HL-60 (cell line): Measurements from ENCODE around the gene SPATS2.

Source experiments
- DNase-seq, 2 experiments: peaks; one replicate each; pipeline ENCODE4 v3.0.0-alpha.2; 2010 to 2020; ENCODE audit warnings: low read depth in 1 of 2, low spot score in 1 of 2
- H3K27ac ChIP-seq: fragments of 250-450 bp; sonication (Bioruptor Pico); replicated peaks from 2 replicates; pipeline ENCODE4 v1.5.1; 2020; ENCODE audit warnings: mild to moderate bottlenecking, moderate library complexity
- H3K27me3 ChIP-seq: fragments of 250-450 bp; sonication (Bioruptor Pico); 2 replicates; pipeline ENCODE4 v1.5.1; 2021; ENCODE audit warnings: mild to moderate bottlenecking, moderate library complexity; ENCODE audit not compliant: insufficient read depth, poor library complexity, severe bottlenecking
- H3K4me3 ChIP-seq: replicated peaks from 2 replicates; pipeline ENCODE4 v1.5.1; 2011; ENCODE audit warnings: mild to moderate bottlenecking, control low read depth, low read length; ENCODE audit not compliant: insufficient read depth
- GABPA ChIP-seq: IDR thresholded peaks from 2 replicates; pipeline ENCODE4 v1.6.1; 2012; ENCODE audit warnings: low read depth
- POLR2AphosphoS5 ChIP-seq: IDR thresholded peaks from 2 replicates; pipeline ENCODE4 v1.6.1; 2012; ENCODE audit warnings: low read depth
- SPI1 ChIP-seq: IDR thresholded peaks from 2 replicates; pipeline ENCODE4 v1.6.1; 2012; ENCODE audit warnings: low read depth, mild to moderate bottlenecking, borderline replicate concordance
- TF ChIP-seq, protein P1 (sequence below): IDR thresholded peaks from one replicate; pipeline ENCODE4 v1.5.1; 2011; ENCODE audit warnings: low read length, control low read depth, inconsistent platforms; ENCODE audit not compliant: insufficient read depth
- TF ChIP-seq, protein P2 (sequence below): IDR thresholded peaks from 2 replicates; pipeline ENCODE4 v1.6.1; 2012; ENCODE audit warnings: low read depth; ENCODE audit not compliant: insufficient replicate concordance

Gene SPATS2

DNA sequence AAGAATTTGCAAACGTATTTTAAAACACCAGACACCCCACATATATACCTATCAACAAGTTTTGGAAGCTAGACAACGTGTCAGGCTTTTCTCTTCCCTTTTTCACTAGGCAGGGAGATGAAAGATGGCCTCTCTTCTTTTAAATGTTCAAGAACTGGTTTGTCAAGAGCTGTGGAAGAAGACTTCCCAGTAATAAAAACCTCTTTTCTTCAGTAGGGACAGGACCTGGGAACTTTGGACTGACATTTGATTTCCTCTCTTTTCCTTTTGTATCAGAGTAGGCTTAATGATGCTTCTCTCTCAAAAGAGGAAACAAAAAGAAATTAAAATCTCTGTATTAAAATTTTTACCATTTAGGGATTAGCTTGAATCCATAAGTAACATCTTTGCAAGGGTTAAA is 49.6 kb downstream of the SPATS2 start:
- no peak overlapping the region for H3K4me3 ChIP-seq
- no peak overlapping the region for H3K27ac ChIP-seq
- DNase-seq = no peak
- no peaks in the 10 kb centered on the region for H3K27me3 ChIP-seq
- TF ChIP-seq SPI1 (no peak), POLR2AphosphoS5 (no peak), GABPA (no peak)
- TF ChIP-seq, protein P1, sequence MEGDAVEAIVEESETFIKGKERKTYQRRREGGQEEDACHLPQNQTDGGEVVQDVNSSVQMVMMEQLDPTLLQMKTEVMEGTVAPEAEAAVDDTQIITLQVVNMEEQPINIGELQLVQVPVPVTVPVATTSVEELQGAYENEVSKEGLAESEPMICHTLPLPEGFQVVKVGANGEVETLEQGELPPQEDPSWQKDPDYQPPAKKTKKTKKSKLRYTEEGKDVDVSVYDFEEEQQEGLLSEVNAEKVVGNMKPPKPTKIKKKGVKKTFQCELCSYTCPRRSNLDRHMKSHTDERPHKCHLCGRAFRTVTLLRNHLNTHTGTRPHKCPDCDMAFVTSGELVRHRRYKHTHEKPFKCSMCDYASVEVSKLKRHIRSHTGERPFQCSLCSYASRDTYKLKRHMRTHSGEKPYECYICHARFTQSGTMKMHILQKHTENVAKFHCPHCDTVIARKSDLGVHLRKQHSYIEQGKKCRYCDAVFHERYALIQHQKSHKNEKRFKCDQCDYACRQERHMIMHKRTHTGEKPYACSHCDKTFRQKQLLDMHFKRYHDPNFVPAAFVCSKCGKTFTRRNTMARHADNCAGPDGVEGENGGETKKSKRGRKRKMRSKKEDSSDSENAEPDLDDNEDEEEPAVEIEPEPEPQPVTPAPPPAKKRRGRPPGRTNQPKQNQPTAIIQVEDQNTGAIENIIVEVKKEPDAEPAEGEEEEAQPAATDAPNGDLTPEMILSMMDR = no peak
- TF ChIP-seq, protein P2, sequence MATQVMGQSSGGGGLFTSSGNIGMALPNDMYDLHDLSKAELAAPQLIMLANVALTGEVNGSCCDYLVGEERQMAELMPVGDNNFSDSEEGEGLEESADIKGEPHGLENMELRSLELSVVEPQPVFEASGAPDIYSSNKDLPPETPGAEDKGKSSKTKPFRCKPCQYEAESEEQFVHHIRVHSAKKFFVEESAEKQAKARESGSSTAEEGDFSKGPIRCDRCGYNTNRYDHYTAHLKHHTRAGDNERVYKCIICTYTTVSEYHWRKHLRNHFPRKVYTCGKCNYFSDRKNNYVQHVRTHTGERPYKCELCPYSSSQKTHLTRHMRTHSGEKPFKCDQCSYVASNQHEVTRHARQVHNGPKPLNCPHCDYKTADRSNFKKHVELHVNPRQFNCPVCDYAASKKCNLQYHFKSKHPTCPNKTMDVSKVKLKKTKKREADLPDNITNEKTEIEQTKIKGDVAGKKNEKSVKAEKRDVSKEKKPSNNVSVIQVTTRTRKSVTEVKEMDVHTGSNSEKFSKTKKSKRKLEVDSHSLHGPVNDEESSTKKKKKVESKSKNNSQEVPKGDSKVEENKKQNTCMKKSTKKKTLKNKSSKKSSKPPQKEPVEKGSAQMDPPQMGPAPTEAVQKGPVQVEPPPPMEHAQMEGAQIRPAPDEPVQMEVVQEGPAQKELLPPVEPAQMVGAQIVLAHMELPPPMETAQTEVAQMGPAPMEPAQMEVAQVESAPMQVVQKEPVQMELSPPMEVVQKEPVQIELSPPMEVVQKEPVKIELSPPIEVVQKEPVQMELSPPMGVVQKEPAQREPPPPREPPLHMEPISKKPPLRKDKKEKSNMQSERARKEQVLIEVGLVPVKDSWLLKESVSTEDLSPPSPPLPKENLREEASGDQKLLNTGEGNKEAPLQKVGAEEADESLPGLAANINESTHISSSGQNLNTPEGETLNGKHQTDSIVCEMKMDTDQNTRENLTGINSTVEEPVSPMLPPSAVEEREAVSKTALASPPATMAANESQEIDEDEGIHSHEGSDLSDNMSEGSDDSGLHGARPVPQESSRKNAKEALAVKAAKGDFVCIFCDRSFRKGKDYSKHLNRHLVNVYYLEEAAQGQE = no peak

DNA sequence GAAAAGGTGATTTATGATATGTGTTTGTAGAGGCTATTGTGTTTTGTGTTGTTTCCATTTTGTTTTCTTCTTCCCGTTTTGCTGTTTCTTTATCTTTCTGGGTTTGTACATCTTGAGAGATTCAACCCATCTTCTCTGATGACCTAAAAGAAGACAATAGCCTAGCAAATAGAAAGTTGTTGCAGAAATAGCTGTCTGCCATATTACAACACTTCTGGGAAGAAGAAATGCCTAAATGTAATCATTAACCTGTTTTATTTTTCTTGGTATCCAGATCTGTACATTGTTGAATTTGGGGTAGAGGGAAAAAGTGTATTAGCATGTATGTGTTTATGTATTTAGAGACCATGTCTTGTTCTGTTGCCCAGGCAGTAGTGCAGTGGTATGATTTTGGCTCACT is 50.3 kb downstream of the SPATS2 start:
- no peaks in the 10 kb centered on the region for H3K27me3 ChIP-seq
- H3K27ac ChIP-seq = no peak overlapping the region
- no peak overlapping the region for H3K4me3 ChIP-seq
- TF ChIP-seq SPI1 = no peak
- no peak for TF ChIP-seq GABPA
- TF ChIP-seq, protein P1 = no peak
- no peak for TF ChIP-seq POLR2AphosphoS5
- TF ChIP-seq, protein P2 = no peak
- no peak for DNase-seq

GRCh38 chr12:49420556-49420955 is 53.3 kb downstream of the SPATS2 start:
- Histone ChIP-seq H3K27me3 (no peaks in the 10 kb centered on the region), H3K27ac (no peak overlapping the region), H3K4me3 (no peak overlapping the region)
- no peak for TF ChIP-seq POLR2AphosphoS5
- TF ChIP-seq, protein P2 = no peak
- TF ChIP-seq, protein P1 = no peak
- TF ChIP-seq GABPA = no peak
- no peak for TF ChIP-seq SPI1
- DNase-seq = no peak
